K562 (cell line): ENCODE results near the gene TARBP1. TPM values are rescaled to one million over a fixed set of nuclear protein-coding genes. Genes with fewer than 3 reads are reported as not detected.

Experiments used
- ATAC-seq: fragments of 200-7000 bp; cut with Tn5 transposase; 3 replicates; pipeline ENCODE4 v1.9.1; 2020; ENCODE audit warnings: moderate library complexity
- BruUV-seq: library from RNA; stranded (reverse); fragments of 400-500 nt; replicated peaks from 2 replicates; lab custom pipeline; 2021; lab: Mats Ljungman, UMichigan
- CTCF ChIA-PET: fragments of 300-600 bp; formaldehyde crosslinking; extraction: SDS; loops from one replicate; lab custom pipeline; 2021; ENCODE audit warnings: low intra/inter-chr PET ratio; lab: Yijun Ruan, JAX
- POLR2A ChIA-PET: fragments of 300-600, 350-650 bp; sonication (Branson Sonifier 250); formaldehyde crosslinking; extraction: SDS; loops from one replicate; lab custom pipeline; 2021; ENCODE audit warnings: antibody characterized with exemption, inconsistent platforms; lab: Yijun Ruan, JAX
- DNase-seq, 4 experiments: peaks; one replicate each; pipeline versions ENCODE4 v3.0.0 to v3.0.0-alpha.2; 2011 to 2018; ENCODE audit warnings: low spot score in 3 of 4, mixed read lengths in 3 of 4; ENCODE audit errors: extremely low read depth in 1 of 4
- FAIRE-seq: peaks from 2 replicates; lab custom pipeline; 2011; peaks lifted over from hg19 to GRCh38; lab: Jason Lieb, UNC
- H2AFZ ChIP-seq: 2 replicates; pipeline ENCODE4 v1.6.0; 2011; ENCODE audit warnings: low read depth, low read length, control low read depth, inconsistent platforms
- H3K27ac ChIP-seq: fragments of 200-600 bp; 3 replicates; pipeline ENCODE4 v1.8.0; 2011; ENCODE audit warnings: low read depth, mild to moderate bottlenecking, control low read depth, inconsistent platforms, low read length, moderate library complexity, mixed read lengths; ENCODE audit errors: extremely low read depth
- H3K27me3 ChIP-seq, 2 experiments: fragments of 300-600 bp in 1 of 2; 2 replicates in 1 of 2; 3 replicates in 1 of 2; pipeline versions ENCODE4 v1.6.0 to v1.8.0; 2011; ENCODE audit warnings: inconsistent platforms in 2 of 2, low read length in 2 of 2, mild to moderate bottlenecking in 1 of 2, mixed read lengths in 1 of 2, moderate library complexity in 1 of 2; ENCODE audit not compliant: control insufficient read depth in 2 of 2, insufficient read depth in 2 of 2
- H3K36me3 ChIP-seq: fragments of 300-600 bp; 3 replicates; pipeline ENCODE4 v1.8.0; 2011; ENCODE audit warnings: mild to moderate bottlenecking, low read length, inconsistent platforms; ENCODE audit not compliant: control insufficient read depth, insufficient read depth
- H3K4me1 ChIP-seq, 2 experiments: fragments of 200-600 bp in 1 of 2; replicated peaks in 1 of 2; 2 replicates in 1 of 2; 3 replicates in 1 of 2; pipeline versions ENCODE4 v1.5.1 to v1.8.0; 2011; ENCODE audit warnings: inconsistent platforms in 2 of 2, low read length in 2 of 2, mild to moderate bottlenecking in 1 of 2, mixed read lengths in 1 of 2, moderate library complexity in 1 of 2; ENCODE audit not compliant: control insufficient read depth in 2 of 2, insufficient read depth in 2 of 2
- H3K4me2 ChIP-seq: 2 replicates; pipeline ENCODE4 v1.6.1; 2011; ENCODE audit warnings: low read length, control low read depth, inconsistent platforms, mixed read lengths; ENCODE audit not compliant: insufficient read depth
- H3K4me3 ChIP-seq: fragments of 200-600 bp; sonication (generic), shearing (Covaris generic); 2 replicates; pipeline ENCODE4 v1.5.1; 2016; ENCODE audit warnings: control low read depth, inconsistent platforms
- H3K79me2 ChIP-seq: fragments of 200-600 bp; 3 replicates; pipeline ENCODE4 v1.8.0; 2011; ENCODE audit warnings: low read length, inconsistent platforms; ENCODE audit not compliant: control insufficient read depth, insufficient read depth
- H3K9ac ChIP-seq, 2 experiments: 2 replicates each; pipeline versions ENCODE4 v1.6.0 to v1.6.1; 2011; ENCODE audit warnings: low read depth in 2 of 2, low read length in 2 of 2, control low read depth in 1 of 2, inconsistent platforms in 1 of 2, mild to moderate bottlenecking in 1 of 2, mixed read lengths in 1 of 2; ENCODE audit not compliant: insufficient read depth in 1 of 2
- H3K9me1 ChIP-seq: one replicate; pipeline ENCODE4 v1.6.0; 2011; ENCODE audit warnings: inconsistent platforms, mild to moderate bottlenecking, low read length, moderate library complexity; ENCODE audit not compliant: control insufficient read depth, insufficient read depth
- H3K9me3 ChIP-seq: replicated peaks from 2 replicates; pipeline ENCODE4 v1.5.1; 2011; ENCODE audit warnings: low read depth, low read length, inconsistent platforms; ENCODE audit not compliant: control insufficient read depth, insufficient read depth
- H4K20me1 ChIP-seq: replicated peaks from 2 replicates; pipeline ENCODE4 v1.6.1; 2011; ENCODE audit warnings: low read length, inconsistent platforms, mixed read lengths; ENCODE audit not compliant: control insufficient read depth, insufficient read depth
- AFF1 ChIP-seq, 2 experiments: fragments of 450-650 bp; IDR thresholded peaks; 2 replicates each; pipeline ENCODE4 v1.6.1; 2018; ENCODE audit warnings: mild to moderate bottlenecking in 2 of 2, low read depth in 1 of 2; ENCODE audit not compliant: partially characterized antibody in 2 of 2
- CEBPG ChIP-seq, 3 experiments: fragments of 200-800 bp in 1 of 3; sonication (Bioruptor generic) in 1 of 3; sonication (generic) in 1 of 3; formaldehyde crosslinking in 1 of 3; IDR thresholded peaks in 2 of 3; conservative IDR thresholded peaks in 1 of 3; 2 replicates each; pipeline versions ENCODE4 v1.6.1 to v1.8.0; 2016 to 2022; ENCODE audit warnings: missing compliant biosample characterization in 2 of 3, missing genetic modification characterization in 2 of 3, mild to moderate bottlenecking in 1 of 3, missing genetic modification reagents in 1 of 3
- FOS ChIP-seq: IDR thresholded peaks from 3 replicates; pipeline ENCODE4 v1.6.1; 2011; ENCODE audit not compliant: insufficient read length; ENCODE audit errors: extremely low read depth
- KLF13 ChIP-seq: fragments of 450-650 bp; IDR thresholded peaks from 2 replicates; pipeline ENCODE4 v1.6.1; 2016; ENCODE audit warnings: missing genetic modification characterization, low read depth, mild to moderate bottlenecking, missing compliant biosample characterization, moderate library complexity, borderline replicate concordance
- KLF16 ChIP-seq: IDR thresholded peaks from 2 replicates; pipeline ENCODE4 v1.6.1; 2016; ENCODE audit warnings: antibody characterized with exemption
- RB1 ChIP-seq: fragments of 450-650 bp; IDR thresholded peaks from 2 replicates; pipeline ENCODE4 v1.6.1; 2017; ENCODE audit warnings: low read depth, mild to moderate bottlenecking
- SNIP1 ChIP-seq: fragments of 450-650 bp; IDR thresholded peaks from 2 replicates; pipeline ENCODE4 v1.7.1; 2017; ENCODE audit warnings: low read depth, mild to moderate bottlenecking
- SRSF9 ChIP-seq: fragments of 200-400 bp; formaldehyde crosslinking; IDR thresholded peaks from 2 replicates; pipeline ENCODE4 v1.6.1; 2017; ENCODE audit warnings: low read depth, low read length, borderline replicate concordance
- USF1 ChIP-seq: sonication (generic); formaldehyde crosslinking; IDR thresholded peaks from 2 replicates; pipeline ENCODE4 v1.9.0; 2022; ENCODE audit warnings: mild to moderate bottlenecking, missing genetic modification reagents
- WHSC1 ChIP-seq: IDR thresholded peaks from one replicate; pipeline ENCODE4 v1.6.1; 2012; ENCODE audit warnings: low read length, control low read depth, inconsistent platforms
- ZNF224 ChIP-seq: sonication (generic); formaldehyde crosslinking; IDR thresholded peaks from 2 replicates; pipeline ENCODE4 v1.8.0; 2022; ENCODE audit warnings: mild to moderate bottlenecking, missing genetic modification reagents
- ZNF766 ChIP-seq: fragments of 200-800 bp; sonication (Bioruptor generic); conservative IDR thresholded peaks from 2 replicates; pipeline ENCODE4 v1.6.1; 2016; ENCODE audit warnings: missing genetic modification characterization, missing compliant biosample characterization
- ZNF77 ChIP-seq: fragments of 250-450 bp; sonication (Bioruptor Pico); IDR thresholded peaks from 2 replicates; pipeline ENCODE4 v1.5.0; 2020
- WGBS: fragments of 100-300 bp; shearing (Covaris generic); methylation state at CpG from one replicate; pipeline ENCODE4 v1.1.6; 2016; ENCODE audit warnings: low coverage, mixed read lengths; ENCODE audit not compliant: insufficient coverage; ENCODE audit errors: missing lambda C conversion rate; 5-methylcytosine and 5-hydroxymethylcytosine counted together
- in situ Hi-C: fragments of 300-500 bp; cut with MboI; formaldehyde crosslinking; loops from 4 replicates; pipeline ENCODE4 v1.15.0; 2018; ENCODE audit warnings: inconsistent platforms, mixed read lengths
- intact Hi-C: fragments of 100-400 bp; cut with micrococcal nuclease; formaldehyde crosslinking; loops from 2 replicates; pipeline ENCODE4 v1.14.2; 2022
- polyA plus RNA-seq, 8 experiments: library from polyadenylated mRNA; depleted of rRNA in 4 of 8; stranded (reverse) in 5 of 8; unstranded in 3 of 8; fragments of >200 nt; fragmentation: Nextera tagmentation in 2 of 8; fragmentation: Illumina TruSeq in 1 of 8; extraction: Ambion mirVana in 2 of 8; extraction: Trizol in 1 of 8; gene quantifications; 2 replicates each; pipeline versions ENCODE4 v1.2.1 to v1.2.3, GENCODE V29; 2011 to 2014; ENCODE audit warnings: inconsistent platforms in 1 of 8, missing spikeins in 1 of 8
- total RNA-seq, 7 experiments: library from RNA; depleted of rRNA in 6 of 7; stranded (reverse); fragments of >200 nt in 6 of 7; fragmentation: Illumina TruSeq in 2 of 7; extraction: Trizol in 2 of 7; gene quantifications; 2 replicates each; pipeline versions ENCODE4 v1.2.1 to v1.2.3, GENCODE V29; 2011 to 2021; ENCODE audit warnings: low replicate concordance in 1 of 7

Gene TARBP1
- total and polyA plus RNA-seq, 9 of the 15 experiments (the other 6 are each of a cell fraction or from before 2014, with no cell fraction given) = 8.8 to 48.0 (median 22.9) TPM

GRCh38 chr1:234478481-234479309 lies at the start of gene TARBP1 (continued):
- 0 out of 2 replicates have a peak, but pooled peaks have one; percentile 16 for TF ChIP-seq ZNF224 (CRISPR knock-in tag)
- no peak for TF ChIP-seq KLF16
- TF ChIP-seq ZNF766 = peak; percentile 97
- TF ChIP-seq ZNF77 (CRISPR knock-in tag) = no peak
- TF ChIP-seq SNIP1 = no peak
- 0 out of 2 replicates have a peak, but pooled peaks have one; percentile 53 for TF ChIP-seq KLF13 (tag)
- TF ChIP-seq, all 486 proteins: peak for 125

GRCh38 chr1:234528074-234528865 lies 49.3 kb upstream of the TARBP1 start:
- Histone ChIP-seq H3K36me3 (no peaks in the 10 kb centered on the region), H3K9ac (peak overlapping the region; percentile 27 to 49; a peak in 3 of 4 replicates), H3K4me1 (peaks cover 11 to 41% of the 10 kb centered on the region in 2 experiments), H2AFZ (peak overlapping the region; percentile 96), H3K4me2 (peak overlapping the region; percentile 39), H3K9me3 (no peaks in the 10 kb centered on the region), H3K79me2 (no peaks in the 10 kb centered on the region), H4K20me1 (no peaks in the 10 kb centered on the region), H3K27ac (peak overlapping the region; percentile 51), H3K4me3 (no peak overlapping the region), H3K9me1 (no peaks in the 10 kb centered on the region), H3K27me3 (no peaks in the 10 kb centered on the region)
- DNase-seq (peak; percentile 45 to 78 (median 56)), ATAC-seq (peak; percentile 76), FAIRE-seq (peak; percentile 29)
- in situ Hi-C loops (no loop called here), intact Hi-C loops (no loop called here)
- POLR2A ChIA-PET = interaction anchor here (0.6 to 2.2 kb wide), 7 partner anchors 11 to 348 kb away, joined by 3 to 5 read pairs (median 4); no protein-coding TSS in a partner anchor
- WGBS = 16% methylated on average over 14 of the region's 14 CpGs
- CTCF ChIA-PET = no interaction called here
- BruUV-seq = no TSS peak
- TF ChIP-seq AFF1 (IDR thresholded peaks at IDR 0.05; ENCODE audit: low read depth in 1 of 2, partially characterized antibody in 2 of 2) = peak in 1 of 2 experiments; percentile 59
- no peak for TF ChIP-seq CEBPG (CRISPR knock-in tag; IDR thresholded peaks at IDR 0.05)
- no peak for TF ChIP-seq CEBPG (tag; conservative IDR thresholded peaks at IDR 0.05 in 1 of 2, IDR thresholded peaks at IDR 0.05 in 1 of 2)
- no peak for TF ChIP-seq ZNF224 (CRISPR knock-in tag)
- TF ChIP-seq FOS = no peak
- TF ChIP-seq WHSC1 = no peak
- TF ChIP-seq SRSF9 = no peak
- peak; percentile 84 for TF ChIP-seq USF1 (CRISPR knock-in tag)
- TF ChIP-seq RB1 = 0 out of 2 replicates have a peak, but pooled peaks have one; percentile 16
